Frontal cortex (tissue), 4 donors: ENCODE data around the gene SNX13. TPM values are rescaled to one million over a fixed set of nuclear protein-coding genes. Genes with fewer than 3 reads are reported as not detected.
A peak's percentile ranks its signal among the peaks of the same experiment; 100 is the strongest.

Source experiments
- DNase-seq, 2 donors: peaks; one replicate each; pipeline ENCODE4 v3.0.0; 2012; ENCODE audit warnings: low spot score in 2 of 2
- FAIRE-seq: peaks from 2 replicates; lab custom pipeline; 2012; peaks lifted over from hg19 to GRCh38; lab: Jason Lieb, UNC
- total RNA-seq: library from RNA; depleted of rRNA; stranded (reverse); fragments of >200 nt; gene quantifications from one replicate; pipeline ENCODE4 v1.2.3, GENCODE V29; 2014
- donor health status: control.
- donor health status: control.
- donor health status: control.

Gene SNX13
- total RNA-seq, 1 donor from 2014 or later: 66.0 TPM

DNA sequence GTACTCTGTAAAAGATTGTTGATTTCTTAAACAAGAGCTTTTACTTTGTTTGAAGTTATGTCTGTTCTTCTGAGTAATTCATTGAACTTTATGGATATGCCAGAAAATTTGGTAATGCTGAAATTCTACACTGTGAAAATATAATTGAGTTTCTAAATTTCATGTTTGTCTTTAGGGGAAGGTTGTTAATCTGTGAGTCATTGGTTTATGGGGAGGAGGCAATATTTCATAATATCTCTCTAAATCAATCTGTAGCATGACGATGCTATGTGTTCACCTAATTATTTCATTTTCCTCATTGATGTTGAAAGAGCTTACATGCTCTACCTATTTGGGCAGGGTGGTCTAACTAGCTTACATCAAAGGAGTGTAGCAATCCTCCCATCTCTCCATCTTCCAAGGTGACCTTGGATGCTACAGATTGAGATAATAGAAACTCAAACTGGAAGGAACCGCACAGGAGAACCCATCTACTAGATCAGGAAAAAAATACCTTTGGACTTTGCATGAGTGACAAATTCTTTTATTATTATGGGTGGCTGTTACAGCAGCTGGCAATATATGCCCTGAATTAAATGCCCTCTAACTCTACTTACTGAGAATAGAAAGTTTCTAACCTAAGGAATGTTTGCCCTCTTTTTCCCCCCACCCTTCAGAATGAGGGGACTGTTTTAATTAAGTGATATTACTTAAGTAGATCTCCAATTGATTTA lies 8.4 kb upstream of the SNX13 start:
- DNase-seq (no peak), FAIRE-seq (no peak)

DNA sequence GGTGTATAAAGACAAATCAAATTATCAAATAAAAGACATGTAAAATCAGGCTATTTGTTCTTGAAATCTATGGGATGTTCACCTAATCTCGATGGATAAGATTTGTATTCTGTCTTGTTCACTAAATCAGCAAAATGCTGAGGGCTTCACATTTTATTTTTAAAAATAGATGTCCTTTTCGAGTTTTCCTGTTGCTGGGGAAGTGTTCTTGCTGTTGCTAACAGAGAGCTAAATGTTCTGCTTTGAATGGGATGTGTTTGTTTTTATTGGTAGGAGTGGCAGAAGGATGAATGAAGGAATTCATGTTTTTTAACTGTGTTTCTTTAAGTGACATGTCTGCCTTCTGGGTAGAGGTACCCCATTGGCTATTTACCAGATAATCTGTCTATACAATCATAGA lies 7.3 kb upstream of the SNX13 start:
- FAIRE-seq: no peak
- peak in 1 of 2 donors; percentile 29 for DNase-seq

DNA sequence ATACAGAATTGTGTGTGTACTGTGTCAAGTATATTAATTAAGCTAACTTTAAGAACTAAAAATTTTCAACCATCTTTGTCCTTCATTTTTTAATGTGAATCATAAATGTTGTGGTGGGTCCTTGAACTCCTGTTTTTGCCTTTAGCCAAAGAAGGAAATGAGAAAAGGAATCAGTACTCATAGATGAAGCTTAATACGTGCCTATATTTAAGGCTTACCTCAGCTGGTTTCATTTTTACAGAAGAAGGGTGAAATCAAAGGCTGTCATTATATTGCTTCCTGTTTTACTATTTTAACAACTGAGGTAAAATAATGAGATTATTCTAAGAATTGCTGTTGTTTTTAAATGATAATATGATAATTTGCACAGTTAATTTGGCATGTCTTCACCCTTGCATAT lies 6.3 kb upstream of the SNX13 start:
- no peak for DNase-seq
- FAIRE-seq: no peak

DNA sequence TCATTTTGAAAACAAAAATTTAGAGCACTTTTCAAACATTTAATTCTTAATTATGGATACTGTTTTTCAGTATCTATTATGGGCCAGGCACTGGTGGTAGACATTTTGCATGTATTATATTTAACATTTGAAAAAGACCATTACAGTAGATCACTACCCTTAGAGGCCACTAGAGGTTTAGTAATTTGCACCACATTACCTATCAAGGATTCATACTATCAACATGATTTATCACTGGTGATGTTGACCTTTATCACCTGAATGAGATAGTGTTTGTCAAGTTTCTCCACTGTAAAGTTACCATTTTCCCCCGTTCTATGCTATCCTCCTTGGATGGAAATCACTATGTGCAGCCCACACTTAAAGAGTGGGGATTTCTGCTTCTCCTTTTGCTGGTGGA lies 4.4 kb upstream of the SNX13 start:
- no peak for DNase-seq
- FAIRE-seq: no peak

DNA sequence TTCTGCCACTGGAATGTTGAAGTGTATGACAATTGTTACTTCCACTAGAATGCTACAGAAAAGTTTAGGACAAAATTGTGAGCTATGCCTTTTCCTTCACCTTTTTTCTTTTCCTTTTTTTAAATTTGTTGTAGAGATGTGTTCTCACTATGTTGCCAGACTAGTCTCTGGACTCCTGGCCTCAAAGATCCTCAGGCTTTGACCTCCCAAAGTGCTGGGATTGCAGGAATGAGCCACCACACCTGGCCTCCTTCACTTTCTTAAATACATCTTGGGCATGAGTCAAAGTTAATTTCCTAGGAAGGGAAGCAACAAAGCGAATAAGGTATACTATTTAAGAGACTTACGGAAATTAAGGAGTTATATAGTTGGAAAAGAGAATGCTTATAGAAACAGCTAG lies 2.7 kb upstream of the SNX13 start:
- no peak for FAIRE-seq
- DNase-seq: no peak

DNA sequence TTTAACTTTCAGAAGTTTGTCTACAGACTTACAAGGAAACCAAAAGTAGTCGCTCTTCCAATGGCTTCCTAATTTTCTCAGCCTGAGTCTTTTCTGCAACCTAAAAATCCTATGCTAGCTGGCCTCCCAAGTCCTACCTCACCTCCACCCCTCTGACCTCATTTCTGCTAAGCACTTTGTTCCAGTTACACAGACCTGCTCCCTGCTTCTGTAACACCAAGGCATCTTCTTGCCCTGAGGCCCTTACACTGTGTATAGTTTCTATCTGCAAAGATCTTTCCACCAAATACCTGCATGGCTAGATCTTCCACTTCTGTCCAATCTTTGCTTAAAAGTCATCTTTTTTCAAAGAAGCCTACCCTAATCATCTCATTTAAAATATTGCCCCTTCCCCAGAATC lies 1.9 kb upstream of the SNX13 start:
- DNase-seq (no peak), FAIRE-seq (no peak)

DNA sequence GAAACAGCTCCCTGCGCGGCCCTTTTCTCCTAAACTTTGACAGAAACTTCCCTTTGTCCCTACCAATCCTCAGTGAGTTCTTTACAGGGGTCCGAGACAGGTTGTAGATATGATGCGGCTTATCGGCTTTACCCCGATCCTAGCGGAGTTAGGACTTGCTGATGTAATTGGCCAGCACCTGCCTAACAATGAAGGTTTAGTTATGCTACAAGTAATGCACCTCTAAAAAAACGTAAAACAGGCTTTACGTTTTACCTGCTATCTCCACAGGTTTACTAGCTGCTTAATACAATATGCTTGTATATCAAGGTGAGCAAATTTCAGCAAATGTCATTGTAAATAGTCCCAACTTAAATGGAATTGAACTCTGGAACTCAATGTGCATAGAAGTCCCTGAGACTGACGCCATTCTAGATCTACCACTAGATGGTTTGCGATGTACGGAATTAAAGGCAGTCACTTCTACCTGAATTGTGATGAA lies 697 bp upstream of the SNX13 start:
- FAIRE-seq: no peak
- peak in 1 of 2 donors; percentile 12 for DNase-seq

DNA sequence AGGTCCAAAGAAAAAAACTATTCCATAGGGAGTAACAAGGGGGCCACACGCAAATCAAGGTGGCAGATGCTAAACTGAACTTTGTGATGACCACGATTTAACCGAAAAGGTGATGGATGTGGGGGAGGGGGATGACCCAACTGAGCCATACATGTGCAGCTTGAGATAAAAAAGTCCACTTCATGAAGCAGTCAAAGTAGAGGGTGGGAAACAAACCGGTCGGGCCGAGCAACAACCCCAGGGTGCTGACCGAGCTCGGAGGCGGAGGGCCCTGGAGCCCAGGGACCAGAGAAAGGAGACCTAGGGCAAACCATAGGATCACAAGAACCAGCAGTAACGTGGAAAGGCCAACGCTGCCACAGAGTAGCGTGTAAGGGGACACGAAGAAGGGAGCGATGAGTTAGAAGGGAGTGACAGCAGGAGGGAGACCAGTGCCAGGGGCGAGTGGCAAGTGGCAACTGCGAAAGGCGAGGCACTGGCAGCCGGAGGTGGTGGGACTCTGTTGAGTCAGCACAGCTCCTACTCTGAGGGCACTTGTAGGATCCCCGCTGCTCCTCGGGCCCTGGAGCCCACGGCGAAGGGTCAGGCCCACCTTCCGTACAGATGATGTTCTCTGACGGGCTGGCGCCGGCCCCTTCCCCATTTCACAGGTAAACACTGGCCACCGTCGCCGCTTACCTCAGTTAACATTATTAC lies 540 bp downstream of the SNX13 start:
- DNase-seq (peak in 1 of 2 donors; percentile 35), FAIRE-seq (no peak)

DNA sequence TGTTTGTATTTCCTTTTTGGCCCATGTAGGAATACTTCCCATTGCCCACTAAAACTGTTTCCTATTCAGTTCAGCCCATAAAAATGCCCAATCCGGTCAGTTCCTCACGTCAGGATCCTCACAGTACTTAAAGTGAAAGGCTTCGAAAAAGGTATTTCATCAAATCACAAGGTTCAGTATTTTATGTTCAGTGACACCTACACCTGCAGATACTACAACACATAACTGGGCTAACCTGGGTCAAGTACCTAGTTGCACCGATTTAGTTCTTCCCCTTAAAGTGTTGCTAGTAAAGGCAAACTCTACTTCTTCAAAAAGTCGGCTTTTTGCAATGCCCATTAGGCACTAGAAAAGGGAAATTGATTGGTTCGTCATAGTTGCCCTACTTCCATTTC lies 1.1 kb downstream of the SNX13 start:
- no peak for FAIRE-seq

DNA sequence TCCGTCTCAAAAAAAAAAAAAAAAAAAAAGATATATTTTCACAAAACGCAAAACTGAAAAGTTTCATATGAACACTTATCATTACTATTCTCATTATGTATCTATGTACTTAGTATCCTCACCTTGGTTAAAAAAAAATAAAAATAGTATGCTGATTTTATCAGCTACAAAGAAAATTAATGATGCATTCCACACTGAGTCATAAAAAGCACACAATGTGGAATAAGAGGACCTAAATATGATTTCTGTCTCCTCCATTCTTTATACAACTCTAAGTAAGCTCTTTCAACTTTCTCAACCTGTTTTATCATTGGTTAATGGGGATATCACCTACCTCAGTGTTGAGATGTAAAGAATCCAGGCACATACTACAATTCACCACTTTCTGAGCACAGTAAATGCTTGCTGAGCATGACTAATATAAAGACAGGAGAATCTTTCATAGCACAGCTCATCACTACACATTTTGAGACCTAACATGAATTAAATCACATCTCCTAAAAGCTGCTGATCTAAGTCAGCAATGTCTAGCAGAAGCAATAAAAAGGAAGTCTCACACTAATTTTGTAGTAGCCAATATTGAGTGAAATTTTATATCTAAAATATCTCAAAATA lies 2.7 kb downstream of the SNX13 start:
- FAIRE-seq (no peak), DNase-seq (no peak)

More for the DNA sequence above, 1.1 kb downstream of the SNX13 start:
- no peak for DNase-seq

DNA sequence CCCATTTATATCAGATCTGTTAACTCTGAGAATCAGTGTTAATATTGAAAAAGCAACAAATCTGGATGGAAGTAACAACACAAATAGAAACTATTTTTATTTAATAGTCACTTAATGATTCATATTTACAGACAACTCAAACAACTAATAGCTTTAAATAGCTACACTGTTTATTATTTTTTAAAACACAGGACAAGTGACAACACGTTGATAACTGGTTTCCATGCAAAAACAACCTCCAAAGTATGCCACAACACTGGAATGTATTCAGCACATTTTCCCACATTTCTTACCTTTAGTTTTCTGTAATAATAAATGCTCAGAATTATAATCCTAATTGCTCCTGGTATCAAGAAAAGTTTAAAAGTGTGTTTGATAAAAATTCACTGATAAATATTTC lies 4.0 kb downstream of the SNX13 start:
- DNase-seq: no peak
- no peak for FAIRE-seq

DNA sequence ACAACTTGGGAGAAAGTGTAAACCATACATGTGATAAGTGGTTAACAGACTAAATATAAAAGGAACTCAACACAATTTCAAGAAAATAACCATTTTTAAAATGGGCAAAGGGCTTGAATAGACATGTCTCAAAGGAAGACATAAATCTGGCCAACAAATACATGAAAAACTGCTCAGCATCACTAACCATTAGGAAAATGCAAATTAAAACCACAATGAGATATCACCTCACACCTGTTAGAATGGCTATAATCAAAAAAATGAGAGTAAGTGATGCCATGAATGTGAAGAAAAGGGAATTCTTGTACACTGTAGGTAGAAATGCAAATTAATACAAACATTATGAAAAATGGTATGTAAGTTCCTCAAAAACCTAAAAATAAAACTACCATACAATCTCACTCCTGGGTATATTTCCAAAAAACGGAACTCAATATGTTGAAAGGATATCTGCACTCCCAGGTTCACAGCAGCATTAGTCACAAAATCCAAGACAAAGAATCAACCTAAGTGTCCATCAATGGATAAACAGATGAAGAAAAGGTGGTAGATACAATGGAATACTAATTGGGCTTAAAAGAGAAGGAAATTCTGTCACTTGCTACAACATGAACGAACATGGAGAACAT lies 5.6 kb downstream of the SNX13 start:
- no peak for FAIRE-seq
- no peak for DNase-seq

DNA sequence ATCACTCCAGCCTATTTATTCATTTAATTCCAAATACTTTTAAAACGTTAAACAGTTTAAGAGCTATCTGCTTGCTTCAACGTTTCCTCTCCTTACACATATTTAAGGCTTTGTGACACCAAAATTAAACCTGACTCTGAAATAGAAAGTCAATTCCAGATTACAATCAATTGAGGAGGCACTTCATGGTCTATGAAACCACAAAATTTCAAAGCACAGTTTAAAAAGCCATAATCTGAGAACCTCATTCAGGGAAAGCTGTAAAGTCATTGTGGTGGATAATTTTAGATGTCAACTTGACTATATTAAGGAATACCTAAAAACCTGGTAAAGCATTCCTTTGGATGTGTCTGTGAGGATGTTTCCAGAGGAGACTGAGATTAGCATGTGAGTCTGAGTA lies 6.2 kb downstream of the SNX13 start:
- no peak for DNase-seq
- no peak for FAIRE-seq

DNA sequence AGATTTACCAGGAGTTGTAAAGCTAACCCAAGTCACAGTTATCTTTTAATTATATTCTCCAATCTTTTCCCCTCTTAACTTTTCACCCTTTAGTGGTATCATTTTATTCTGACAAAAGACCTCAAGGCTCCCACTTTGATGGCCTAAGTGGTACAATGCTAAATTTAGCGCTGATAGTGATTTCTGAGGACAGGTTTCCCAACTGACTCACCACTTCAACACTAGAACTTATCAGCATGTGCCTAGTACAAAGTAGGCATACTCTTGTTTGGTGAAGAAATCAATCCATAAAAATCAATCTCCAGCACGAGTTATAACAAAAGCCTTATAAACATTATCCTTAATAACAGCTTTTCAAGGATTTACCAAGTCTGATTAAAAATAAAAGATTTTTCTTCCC lies 7.5 kb downstream of the SNX13 start:
- DNase-seq: no peak
- FAIRE-seq: no peak

DNA sequence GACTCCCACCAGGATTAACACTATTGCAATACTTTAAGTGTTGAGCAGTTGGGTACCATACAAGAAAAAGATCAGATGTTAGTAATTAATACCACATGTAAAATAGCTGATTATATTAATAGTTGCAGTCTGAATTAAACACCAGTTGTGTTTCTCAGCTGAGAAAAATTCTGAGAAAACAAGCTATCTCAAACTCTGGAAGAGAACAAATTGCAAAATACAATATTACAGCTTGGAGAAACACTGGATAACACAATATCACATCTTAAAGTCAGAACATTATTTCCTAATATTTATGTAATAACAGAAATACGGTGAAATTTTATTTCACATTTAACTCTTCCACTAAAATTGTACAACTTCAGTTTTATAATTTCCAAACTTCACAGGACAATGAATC lies 9.2 kb downstream of the SNX13 start:
- FAIRE-seq (no peak), DNase-seq (no peak)

DNA sequence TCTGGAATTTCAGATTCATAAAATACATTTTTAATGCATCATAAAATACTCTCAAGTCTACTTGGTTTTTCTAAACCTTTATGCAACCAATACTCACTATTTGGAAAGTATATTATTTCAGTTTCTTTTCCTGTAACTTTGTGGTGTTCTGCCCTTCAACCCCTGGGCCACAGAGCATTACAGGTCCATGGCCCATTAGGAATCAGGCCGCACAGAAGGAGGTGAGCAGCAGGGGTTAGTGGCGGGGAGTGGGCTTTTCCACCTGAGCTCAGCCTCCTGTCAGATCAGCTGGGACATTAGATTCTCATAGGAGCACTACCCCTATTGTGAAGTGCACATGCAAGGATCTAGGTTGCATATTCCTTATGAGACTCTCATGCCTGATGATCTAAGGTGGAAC lies 9.7 kb downstream of the SNX13 start:
- DNase-seq (no peak), FAIRE-seq (no peak)

DNA sequence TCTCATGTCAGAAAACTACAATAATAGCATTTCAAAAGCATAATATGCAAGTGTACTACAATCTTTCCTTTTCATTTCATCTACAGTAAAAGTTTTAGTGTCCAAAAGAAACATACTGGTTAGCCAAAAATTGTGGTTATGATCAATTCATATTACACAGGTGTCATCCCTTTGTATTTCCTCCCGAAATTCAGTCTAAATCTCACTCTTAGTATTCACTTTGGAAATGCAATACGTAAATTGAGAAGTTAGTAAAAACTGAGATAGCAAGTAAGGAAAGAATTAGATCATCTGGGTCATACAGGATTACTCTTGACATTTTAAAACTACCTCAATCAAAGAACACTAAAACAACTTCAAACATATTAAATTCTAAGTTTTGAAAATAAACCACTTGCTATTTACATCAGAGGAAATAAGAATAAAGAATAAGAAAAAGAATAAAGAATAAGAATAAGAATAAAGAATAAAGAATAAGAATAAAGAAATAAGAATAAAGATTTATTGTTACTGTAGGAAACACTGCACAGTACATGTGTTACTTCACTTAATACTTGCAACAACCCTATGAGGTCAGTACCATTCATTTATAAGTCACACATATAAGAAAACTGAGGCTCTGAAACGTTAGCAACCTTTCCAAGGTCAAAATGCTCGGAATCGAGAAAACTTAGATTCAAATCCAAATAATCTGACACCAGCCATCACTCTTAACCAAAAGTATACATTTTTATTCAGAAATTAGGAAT lies 10.5 kb downstream of the SNX13 start:
- no peak for DNase-seq
- no peak for FAIRE-seq

DNA sequence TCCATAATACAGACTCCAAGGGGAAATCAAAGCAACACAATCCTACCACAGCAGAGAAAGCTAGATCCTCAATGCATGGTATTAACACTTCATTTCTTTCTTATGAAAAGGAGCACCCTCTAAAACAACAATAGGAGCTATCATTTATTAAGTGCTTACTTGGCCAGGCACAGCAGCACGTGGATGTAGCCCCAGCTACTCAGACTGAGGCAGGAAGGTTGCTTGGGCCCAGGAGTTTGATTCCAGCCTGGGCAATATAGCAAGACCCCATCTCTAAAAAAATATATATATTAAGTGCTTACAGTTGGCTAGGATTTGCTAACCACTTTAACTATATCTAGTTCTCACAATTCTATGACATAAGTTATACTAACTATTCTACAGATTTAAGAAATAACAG lies 12.2 kb downstream of the SNX13 start:
- FAIRE-seq: no peak
- no peak for DNase-seq

DNA sequence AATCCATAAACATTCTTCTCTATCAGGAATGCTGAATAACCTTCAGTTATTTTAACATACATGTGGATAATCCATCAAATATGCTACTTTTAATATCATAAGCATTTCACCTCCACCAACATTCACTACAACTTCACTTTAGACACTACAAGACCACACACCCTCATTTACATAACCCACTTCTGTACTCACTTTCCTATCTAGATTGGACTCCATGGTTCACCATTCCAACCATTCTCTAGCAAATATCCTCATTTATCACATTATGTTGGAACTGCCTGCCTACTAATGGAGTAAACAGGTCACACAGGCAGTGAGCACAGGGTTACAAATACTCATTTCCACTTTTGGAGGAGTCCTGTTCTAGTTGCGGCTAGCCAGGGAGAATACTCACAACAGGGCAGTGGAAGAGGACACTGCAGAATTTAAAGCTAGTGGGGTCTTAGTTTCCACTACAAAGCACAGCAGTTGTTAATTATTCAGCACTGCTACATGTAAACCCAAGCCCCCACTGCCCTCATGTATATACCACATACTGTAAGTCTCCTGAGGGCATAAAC lies 18.4 kb downstream of the SNX13 start:
- no peak for FAIRE-seq
- DNase-seq: no peak

DNA sequence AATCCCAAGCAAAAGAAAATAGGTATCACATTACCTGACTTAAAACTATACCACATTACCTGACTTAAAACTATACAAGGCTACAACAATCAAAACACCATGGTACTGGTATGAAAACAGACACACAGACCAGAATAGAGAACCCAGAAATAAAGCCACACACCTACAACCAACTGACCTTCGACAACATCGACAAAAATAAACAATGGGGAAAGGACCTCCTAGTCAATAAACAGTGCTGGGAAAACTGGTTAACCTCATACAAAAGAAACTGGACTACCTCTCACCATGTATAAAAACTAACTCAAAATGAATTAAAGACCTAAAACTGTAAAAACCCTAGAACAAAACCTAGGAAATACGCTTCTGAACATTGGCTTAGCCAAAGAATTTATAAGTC lies 22.5 kb downstream of the SNX13 start:
- DNase-seq: no peak
- no peak for FAIRE-seq
